OCI-LY7 (cell line): ENCODE results near the gene EYA2. TPM values are rescaled to one million over a fixed set of nuclear protein-coding genes. Genes with fewer than 3 reads are reported as not detected.

Experiments
- BruUV-seq: library from RNA; stranded (reverse); fragments of 400-500 nt; replicated peaks from 2 replicates; lab custom pipeline; 2021; lab: Mats Ljungman, UMichigan
- CTCF ChIA-PET: fragments of 300-600 bp; sonication (Branson Sonifier 250); formaldehyde crosslinking; loops from one replicate; lab custom pipeline; 2022; ENCODE audit warnings: antibody characterized with exemption; ENCODE audit not compliant: unreplicated experiment; lab: Charles Lee
- POLR2A ChIA-PET: fragments of 300-600 bp; sonication (Branson Sonifier 250); formaldehyde crosslinking; loops from one replicate; lab custom pipeline; 2022; ENCODE audit warnings: antibody characterized with exemption; lab: Charles Lee
- DNase-seq: peaks from one replicate; pipeline ENCODE4 v3.0.0-alpha.2; 2015; ENCODE audit warnings: low spot score
- H2AFZ ChIP-seq: fragments of 200-600 bp; sonication (generic), shearing (Covaris generic); 2 replicates; pipeline ENCODE4 v1.6.1; 2014; ENCODE audit warnings: mild to moderate bottlenecking, antibody characterized with exemption, low read length, moderate library complexity
- H3K27ac ChIP-seq: fragments of 200-600 bp; sonication (generic); 2 replicates; pipeline ENCODE4 v1.5.1; 2014; ENCODE audit warnings: mixed run types, low read depth, mild to moderate bottlenecking, moderate library complexity, low read length, inconsistent platforms; ENCODE audit not compliant: poor library complexity, severe bottlenecking
- H3K36me3 ChIP-seq: fragments of 200-600 bp; sonication (generic); 2 replicates; pipeline ENCODE4 v1.6.1; 2014; ENCODE audit warnings: mild to moderate bottlenecking, antibody characterized with exemption, low read length, moderate library complexity, mixed read lengths; ENCODE audit not compliant: insufficient read depth
- H3K4me1 ChIP-seq: fragments of 200-600 bp; sonication (generic); 2 replicates; pipeline ENCODE4 v1.5.1; 2014; ENCODE audit warnings: mild to moderate bottlenecking, low read length; ENCODE audit not compliant: insufficient read depth, poor library complexity, severe bottlenecking
- H3K4me2 ChIP-seq: fragments of 200-600 bp; sonication (generic); 2 replicates; pipeline ENCODE4 v1.6.1; 2014; ENCODE audit warnings: mild to moderate bottlenecking, low read length
- H3K4me3 ChIP-seq: fragments of 200-600 bp; sonication (generic); 2 replicates; pipeline ENCODE4 v1.5.1; 2014; ENCODE audit warnings: mild to moderate bottlenecking, low read depth, low read length; ENCODE audit not compliant: poor library complexity, severe bottlenecking
- H3K79me2 ChIP-seq: fragments of 200-600 bp; sonication (generic); 2 replicates; pipeline ENCODE4 v1.6.1; 2016; ENCODE audit warnings: low read depth, mild to moderate bottlenecking, low read length, moderate library complexity, mixed read lengths; ENCODE audit not compliant: insufficient read depth
- H3K9me2 ChIP-seq: fragments of 200-600 bp; sonication (generic); 2 replicates; pipeline ENCODE4 v1.6.1; 2016; ENCODE audit warnings: mild to moderate bottlenecking, low read length, mixed read lengths; ENCODE audit not compliant: insufficient read depth
- H3K9me3 ChIP-seq: fragments of 200-600 bp; sonication (generic); 2 replicates; pipeline ENCODE4 v1.6.1; 2014; ENCODE audit warnings: mild to moderate bottlenecking, mixed run types, low read length, mixed read lengths
- H4K20me1 ChIP-seq: fragments of 200-600 bp; sonication (generic); 2 replicates; pipeline ENCODE4 v1.6.1; 2014; ENCODE audit warnings: mild to moderate bottlenecking, antibody characterized with exemption, low read length, moderate library complexity, mixed read lengths; ENCODE audit not compliant: insufficient read depth
- CTCF ChIP-seq: fragments of 200-600 bp; sonication (generic); conservative IDR thresholded peaks from 2 replicates; pipeline ENCODE4 v1.5.1; 2014; ENCODE audit warnings: mild to moderate bottlenecking, antibody characterized with exemption, low read length, moderate library complexity, mixed read lengths
- EZH2phosphoT487 ChIP-seq: fragments of 200-600 bp; sonication (generic); IDR thresholded peaks from 2 replicates; pipeline ENCODE4 v1.6.1; 2018; ENCODE audit warnings: low read depth, borderline replicate concordance, mild to moderate bottlenecking, mixed run types, antibody characterized with exemption, low read length, moderate library complexity, mixed read lengths
- intact Hi-C: fragments of 100-400 bp; cut with micrococcal nuclease; formaldehyde crosslinking; loops from one replicate; pipeline ENCODE4 v1.10.0; 2022; ENCODE audit not compliant: unreplicated experiment
- total RNA-seq, 2 experiments: library from RNA; depleted of rRNA in 1 of 2; stranded (reverse); fragments of >200 nt in 1 of 2; shearing (Covaris generic) in 1 of 2; gene quantifications; 2 replicates each; pipeline ENCODE4 v1.2.3, GENCODE V29; 2014 to 2022

EYA2 gene
- total RNA-seq, 2 experiments from 2014 or later = not detected

DNA sequence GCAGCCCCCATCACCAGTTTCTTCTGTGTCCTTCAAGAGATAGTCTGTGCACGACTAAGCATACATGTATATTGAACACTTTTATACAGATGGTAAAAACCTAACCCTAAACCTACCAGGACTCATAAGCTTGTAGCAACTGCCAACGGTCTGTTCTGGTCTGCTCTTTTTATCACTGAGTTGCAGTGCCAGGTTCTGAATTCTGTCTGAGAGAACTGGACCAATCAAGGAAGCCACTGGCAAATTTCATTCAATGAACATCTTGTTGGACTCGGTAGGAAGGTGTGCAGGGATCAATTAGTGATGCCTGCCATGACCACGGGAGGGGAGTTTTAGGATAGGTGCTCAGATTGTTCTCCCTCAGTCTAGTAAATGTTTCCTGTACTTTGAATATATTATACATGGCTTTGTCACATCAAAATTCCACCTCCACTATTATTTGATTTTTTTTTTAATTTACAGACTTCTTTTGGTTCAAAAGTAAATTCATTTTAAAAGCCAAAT, 146.8 kb downstream of the EYA2 start:
- Histone ChIP-seq H3K79me2 (no peaks in the 10 kb centered on the region), H4K20me1 (no peaks in the 10 kb centered on the region), H3K4me2 (no peak overlapping the region), H3K9me3 (no peaks in the 10 kb centered on the region), H3K36me3 (no peaks in the 10 kb centered on the region), H2AFZ (no peak overlapping the region), H3K27ac (no peak overlapping the region), H3K4me1 (no peaks in the 10 kb centered on the region), H3K9me2 (no peaks in the 10 kb centered on the region), H3K4me3 (no peak overlapping the region)
- ChIA-PET POLR2A (no interaction called here), CTCF (no interaction called here)
- TF ChIP-seq CTCF (no peak), EZH2phosphoT487 (no peak)
- intact Hi-C loops = no loop called here
- no TSS peak for BruUV-seq
- no peak for DNase-seq

- Histone ChIP-seq H3K4me2 (no peak overlapping the region), H3K4me3 (no peak overlapping the region), H3K36me3 (no peaks in the 10 kb centered on the region), H3K27ac (no peak overlapping the region), H4K20me1 (no peaks in the 10 kb centered on the region), H3K4me1 (no peaks in the 10 kb centered on the region), H3K9me3 (no peaks in the 10 kb centered on the region), H3K9me2 (no peaks in the 10 kb centered on the region), H3K79me2 (no peaks in the 10 kb centered on the region), H2AFZ (no peak overlapping the region)
- TF ChIP-seq EZH2phosphoT487 (no peak), CTCF (no peak)
- CTCF ChIA-PET = no interaction called here
- intact Hi-C loops = no loop called here
- POLR2A ChIA-PET = no interaction called here
- no peak for DNase-seq
- BruUV-seq = no TSS peak
Measured at GRCh38 chr20:47042464-47042863, 147.8 kb downstream of the EYA2 start.

DNA sequence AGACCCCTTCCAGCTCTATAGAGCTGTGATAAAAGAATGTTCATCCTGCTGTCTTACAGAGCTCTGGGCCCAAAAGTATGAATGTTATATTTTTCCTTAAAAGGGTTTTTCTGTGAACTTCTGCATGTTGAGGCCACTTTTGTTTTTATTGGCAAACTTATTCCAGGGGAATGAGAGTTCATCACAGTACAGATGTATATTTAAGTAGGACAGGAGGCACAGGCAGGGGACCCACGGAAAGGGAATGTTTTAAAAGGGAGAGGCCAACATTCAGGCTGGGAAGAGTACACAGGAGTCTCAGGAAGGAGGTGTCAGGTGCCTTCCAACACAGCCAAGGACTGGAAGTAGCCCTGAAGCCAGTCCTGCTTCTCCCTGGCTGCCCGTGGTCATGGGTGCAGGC, 148.4 kb downstream of the EYA2 start:
- DNase-seq = no peak
- no peaks in the 10 kb centered on the region for H3K4me1 ChIP-seq
- H3K79me2 ChIP-seq = no peaks in the 10 kb centered on the region
- H3K27ac ChIP-seq = no peak overlapping the region
- no peak overlapping the region for H3K4me2 ChIP-seq
- no peaks in the 10 kb centered on the region for H4K20me1 ChIP-seq
- intact Hi-C loops = no loop called here
- H2AFZ ChIP-seq = no peak overlapping the region
- CTCF ChIA-PET = no interaction called here
- no TSS peak for BruUV-seq
- TF ChIP-seq CTCF (no peak), EZH2phosphoT487 (no peak)
- no peak overlapping the region for H3K4me3 ChIP-seq
- POLR2A ChIA-PET = no interaction called here
- H3K36me3 ChIP-seq = no peaks in the 10 kb centered on the region
- H3K9me2 ChIP-seq = no peaks in the 10 kb centered on the region
- H3K9me3 ChIP-seq = no peaks in the 10 kb centered on the region
